ENCODE measurements around the gene SHROOM3.

SHROOM3 gene

GRCh38 chr4:76640353-76640910, 205.4 kb downstream of the SHROOM3 start:
- no peak for DNase-seq (ENCODE audit: low spot score)
- no peak for TF ChIP-seq CTCF (IDR thresholded peaks at IDR 0.05; ENCODE audit: extremely low read depth, missing control alignments)

- DNase-seq (ENCODE audit: low spot score): no peak
- TF ChIP-seq CTCF (IDR thresholded peaks at IDR 0.05; ENCODE audit: extremely low read depth, missing control alignments): no peak
Measured at GRCh38 chr4:76641351-76641750, 206.3 kb downstream of the SHROOM3 start.

- no peak for DNase-seq (ENCODE audit: low spot score)
Measured at GRCh38 chr4:76641758-76642157, 206.7 kb downstream of the SHROOM3 start.

GRCh38 chr4:76644831-76645485, 209.9 kb downstream of the SHROOM3 start:
- no peak for DNase-seq (ENCODE audit: low spot score)
- TF ChIP-seq CTCF (IDR thresholded peaks at IDR 0.05; ENCODE audit: extremely low read depth, missing control alignments): no peak

More at GRCh38 chr4:76641758-76642157, 206.7 kb downstream of the SHROOM3 start:
- TF ChIP-seq CTCF (IDR thresholded peaks at IDR 0.05; ENCODE audit: extremely low read depth, missing control alignments): no peak

- TF ChIP-seq CTCF (IDR thresholded peaks at IDR 0.05; ENCODE audit: extremely low read depth, missing control alignments): no peak
Measured at GRCh38 chr4:76649086-76649485, 214.1 kb downstream of the SHROOM3 start.

GRCh38 chr4:76651616-76652015, 216.6 kb downstream of the SHROOM3 start:
- no peak for TF ChIP-seq CTCF (IDR thresholded peaks at IDR 0.05; ENCODE audit: extremely low read depth, missing control alignments)
- DNase-seq (ENCODE audit: low spot score): no peak

More at GRCh38 chr4:76649086-76649485, 214.1 kb downstream of the SHROOM3 start:
- no peak for DNase-seq (ENCODE audit: low spot score)

- no peak for TF ChIP-seq CTCF (IDR thresholded peaks at IDR 0.05; ENCODE audit: extremely low read depth, missing control alignments)
- DNase-seq (ENCODE audit: low spot score): no peak
Measured at GRCh38 chr4:76652389-76652788, 217.4 kb downstream of the SHROOM3 start.
